Endothelial cell of umbilical vein (primary cell): ENCODE results near the gene CCN2. TPM values are rescaled to one million over a fixed set of nuclear protein-coding genes. Genes with fewer than 3 reads are reported as not detected.

Experiments
- BruUV-seq: library from RNA; stranded (reverse); fragments of 400-500 nt; replicated peaks from 2 replicates; lab custom pipeline; 2021; lab: Mats Ljungman, UMichigan
- CTCF ChIA-PET: fragments of 300-600, 350-600 bp; sonication (Branson Sonifier 250); formaldehyde crosslinking; loops from one replicate; lab custom pipeline; 2021; ENCODE audit warnings: antibody characterized with exemption, inconsistent platforms; lab: Charles Lee
- POLR2A ChIA-PET: fragments of 300-600, 350-600 bp; sonication (Branson Sonifier 250); formaldehyde crosslinking; loops from one replicate; lab custom pipeline; 2021; ENCODE audit warnings: antibody characterized with exemption, inconsistent platforms; lab: Charles Lee
- DNase-seq: peaks from one replicate; pipeline ENCODE4 v3.0.0-alpha.2; 2011; ENCODE audit warnings: low read depth, low spot score
- FAIRE-seq: peaks from 2 replicates; lab custom pipeline; 2011; peaks lifted over from hg19 to GRCh38; lab: Jason Lieb, UNC
- H2AFZ ChIP-seq: 2 replicates; pipeline ENCODE4 v1.6.0; 2012; ENCODE audit warnings: low read depth, low read length, control low read depth, inconsistent platforms
- H3K27ac ChIP-seq: 2 replicates; pipeline ENCODE4 v1.5.1; 2011; ENCODE audit warnings: low read depth, mild to moderate bottlenecking, control low read depth, low read length, moderate library complexity; ENCODE audit not compliant: insufficient read depth
- H3K27me3 ChIP-seq, 2 experiments: 2 replicates each; pipeline versions ENCODE4 v1.6.0 to v1.6.1; 2011; ENCODE audit warnings: low read length in 2 of 2, mixed read lengths in 1 of 2; ENCODE audit not compliant: control insufficient read depth in 2 of 2, insufficient read depth in 2 of 2
- H3K36me3 ChIP-seq, 2 experiments: 2 replicates in 1 of 2; 3 replicates in 1 of 2; pipeline ENCODE4 v1.5.1; 2011; ENCODE audit warnings: low read length in 2 of 2, mild to moderate bottlenecking in 1 of 2, moderate library complexity in 1 of 2; ENCODE audit not compliant: control insufficient read depth in 2 of 2, insufficient read depth in 2 of 2; ENCODE audit errors: extremely low read depth in 1 of 2
- H3K4me1 ChIP-seq: 3 replicates; pipeline ENCODE4 v1.5.1; 2011; ENCODE audit warnings: mild to moderate bottlenecking, low read length; ENCODE audit not compliant: control insufficient read depth, insufficient read depth; ENCODE audit errors: extremely low read depth
- H3K4me2 ChIP-seq: 2 replicates; pipeline ENCODE4 v1.6.1; 2011; ENCODE audit warnings: low read length, control low read depth, mixed read lengths; ENCODE audit not compliant: insufficient read depth
- H3K4me3 ChIP-seq, 3 experiments: fragments of 200-600 bp in 1 of 3; sonication (generic), shearing (Covaris generic) in 1 of 3; replicated peaks in 1 of 3; 2 replicates each; pipeline ENCODE4 v1.5.1; 2011 to 2016; ENCODE audit warnings: control low read depth in 3 of 3, low read length in 3 of 3, mild to moderate bottlenecking in 2 of 3, inconsistent platforms in 1 of 3, low read depth in 1 of 3, moderate library complexity in 1 of 3; ENCODE audit not compliant: insufficient read depth in 1 of 3
- H3K79me2 ChIP-seq: 2 replicates; pipeline ENCODE4 v1.6.0; 2012; ENCODE audit warnings: low read length, inconsistent platforms; ENCODE audit not compliant: control insufficient read depth, insufficient read depth
- H3K9ac ChIP-seq: replicated peaks from 2 replicates; pipeline ENCODE3; 2011; ENCODE audit warnings: low read length, control low read depth; ENCODE audit not compliant: insufficient read depth; ENCODE audit errors: extremely low read depth
- H3K9me1 ChIP-seq: replicated peaks from 3 replicates; pipeline ENCODE4 v1.6.0; 2011; ENCODE audit warnings: mild to moderate bottlenecking, low read length; ENCODE audit not compliant: control insufficient read depth, insufficient read depth; ENCODE audit errors: extremely low read depth
- H3K9me3 ChIP-seq: replicated peaks from 2 replicates; pipeline ENCODE4 v1.5.1; 2012; ENCODE audit warnings: low read length, inconsistent platforms; ENCODE audit not compliant: control insufficient read depth, insufficient read depth
- H4K20me1 ChIP-seq: replicated peaks from 2 replicates; pipeline ENCODE3; 2011; ENCODE audit warnings: mild to moderate bottlenecking, low read length; ENCODE audit not compliant: control insufficient read depth, insufficient read depth; ENCODE audit errors: extremely low read depth
- EZH2 ChIP-seq: IDR thresholded peaks from 2 replicates; pipeline ENCODE4 v1.6.1; 2012; ENCODE audit warnings: borderline replicate concordance, low read depth, mild to moderate bottlenecking, moderate library complexity, low read length, inconsistent platforms; ENCODE audit not compliant: severe bottlenecking
- FOS ChIP-seq: IDR thresholded peaks from 2 replicates; pipeline ENCODE4 v1.6.1; 2011; ENCODE audit warnings: mild to moderate bottlenecking, low read length, moderate library complexity, borderline replicate concordance; ENCODE audit not compliant: insufficient read depth
- GATA2 ChIP-seq: IDR thresholded peaks from 2 replicates; pipeline ENCODE4 v1.7.0; 2011; ENCODE audit warnings: low read depth, mild to moderate bottlenecking, moderate library complexity, mixed read lengths, low read length; ENCODE audit not compliant: insufficient read length, insufficient read depth
- JUN ChIP-seq: IDR thresholded peaks from 2 replicates; pipeline ENCODE4 v1.6.1; 2011; ENCODE audit warnings: borderline replicate concordance, low read depth; ENCODE audit not compliant: insufficient read length, insufficient read depth
- MYC ChIP-seq: IDR thresholded peaks from one replicate; pipeline ENCODE4 v1.6.1; 2011; ENCODE audit warnings: mild to moderate bottlenecking, low read depth, low read length
- POLR2A ChIP-seq: IDR thresholded peaks from 2 replicates; pipeline ENCODE4 v1.6.1; 2012; ENCODE audit warnings: low read depth, mild to moderate bottlenecking, control low read depth, low read length
- POLR2AphosphoS5 ChIP-seq: IDR thresholded peaks from 2 replicates; pipeline ENCODE4 v1.6.1; 2012; ENCODE audit warnings: low read depth, mild to moderate bottlenecking, control low read depth, low read length, moderate library complexity; ENCODE audit not compliant: insufficient read depth
- dilution Hi-C: fragments of 300-500 bp; cut with MboI; formaldehyde crosslinking; loops from one replicate; pipeline ENCODE4 v1.15.0; 2019; ENCODE audit warnings: low sequenced_read_pairs; ENCODE audit not compliant: extremely low pct_ligation_motif_present
- intact Hi-C: fragments of 100-400 bp; cut with micrococcal nuclease; formaldehyde crosslinking; loops from one replicate; pipeline ENCODE4 v1.10.0; 2022
- polyA plus RNA-seq, 4 experiments: library from polyadenylated mRNA; depleted of rRNA in 3 of 4; stranded (reverse) in 3 of 4; unstranded in 1 of 4; fragments of >200 nt; gene quantifications; 2 replicates each; pipeline versions ENCODE4 v1.2.1 to v1.2.3, GENCODE V29; 2011 to 2012; ENCODE audit warnings: missing spikeins in 1 of 4
- total RNA-seq: library from RNA; stranded (reverse); gene quantifications from 2 replicates; pipeline ENCODE4 v1.2.3, GENCODE V29; 2021
- TF ChIP-seq, protein P1 (sequence below), 2 donors: IDR thresholded peaks; 1 replicate in 1 of 2; 2 replicates in 1 of 2; pipeline ENCODE4 v1.5.1; 2011; ENCODE audit warnings: low read length in 2 of 2, mild to moderate bottlenecking in 2 of 2, moderate library complexity in 2 of 2, control low read depth in 1 of 2, inconsistent platforms in 1 of 2, low read depth in 1 of 2; ENCODE audit not compliant: insufficient read depth in 1 of 2; ENCODE audit errors: extremely low read depth in 1 of 2
- TF ChIP-seq, protein P2 (sequence below): IDR thresholded peaks from 2 replicates; pipeline ENCODE4 v1.6.1; 2011; ENCODE audit not compliant: insufficient read depth, insufficient read length

The CCN2 gene
- total and polyA plus RNA-seq, 2 donors (not counting 3 experiments of a cell fraction or from before 2014, with no cell fraction given) = 1,926 to 2,488 TPM

DNA sequence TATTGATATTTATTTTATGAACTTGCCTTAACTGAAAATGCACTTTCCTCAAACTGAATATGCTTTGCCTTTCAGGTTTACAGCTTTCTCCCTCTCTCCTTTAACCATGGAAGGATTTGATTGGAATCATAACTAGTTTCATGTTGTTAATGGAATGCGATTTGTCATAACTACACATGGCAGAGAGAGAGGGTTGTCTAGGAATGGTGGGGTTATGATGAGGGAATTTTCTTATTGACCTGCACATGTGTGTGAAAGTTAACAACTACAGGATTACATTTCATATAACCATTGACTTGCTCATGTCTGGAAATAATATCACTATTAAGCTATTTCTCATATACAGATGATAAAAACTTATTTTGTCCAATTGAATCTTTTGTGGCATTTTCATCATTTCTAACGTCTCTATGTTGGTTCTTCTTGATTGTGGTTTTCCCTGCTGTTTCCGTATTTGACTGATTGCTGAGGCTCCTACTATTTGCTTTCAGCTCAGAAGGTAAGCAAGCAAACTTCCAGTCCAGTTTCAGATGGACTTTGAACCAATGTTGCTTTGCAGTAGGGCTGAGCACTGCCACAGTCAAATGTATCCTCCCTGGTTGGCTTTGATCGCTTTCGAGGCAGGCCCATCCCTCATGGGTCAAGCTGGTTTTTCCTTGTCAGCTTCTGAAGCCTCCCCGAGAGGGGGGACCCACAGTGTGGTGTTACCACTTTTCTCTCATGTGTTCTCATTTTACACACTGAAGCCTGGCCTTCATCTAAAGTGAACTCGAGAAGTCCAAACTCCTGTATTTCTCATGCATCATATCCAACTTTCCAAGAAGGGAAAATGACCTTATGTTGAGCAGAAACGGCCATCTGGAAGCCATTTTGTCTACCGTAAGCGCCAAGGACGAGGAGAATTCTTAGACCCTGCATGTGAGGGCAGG lies 7.6 kb upstream of the CCN2 start:
- DNase-seq (no peak), FAIRE-seq (no peak)
- Histone ChIP-seq H4K20me1 (no peaks in the 10 kb centered on the region), H3K79me2 (no peaks in the 10 kb centered on the region), H3K4me2 (no peak overlapping the region), H3K9me3 (no peaks in the 10 kb centered on the region), H3K36me3 (no peaks in the 10 kb centered on the region), H3K4me3 (no peak overlapping the region), H3K27ac (no peak overlapping the region), H3K27me3 (no peaks in the 10 kb centered on the region), H3K4me1 (peaks cover 27% of the 10 kb centered on the region), H3K9me1 (no peaks in the 10 kb centered on the region), H2AFZ (no peak overlapping the region), H3K9ac (no peak overlapping the region)
- intact Hi-C loops (no loop called here), dilution Hi-C loops (no loop called here)
- no TSS peak for BruUV-seq
- POLR2A ChIA-PET = interaction anchor here (1.1 kb wide), 1 partner anchor 7 kb away, joined by 3 read pairs; the partner anchor contains the start of gene CCN2
- TF ChIP-seq, protein P1, sequence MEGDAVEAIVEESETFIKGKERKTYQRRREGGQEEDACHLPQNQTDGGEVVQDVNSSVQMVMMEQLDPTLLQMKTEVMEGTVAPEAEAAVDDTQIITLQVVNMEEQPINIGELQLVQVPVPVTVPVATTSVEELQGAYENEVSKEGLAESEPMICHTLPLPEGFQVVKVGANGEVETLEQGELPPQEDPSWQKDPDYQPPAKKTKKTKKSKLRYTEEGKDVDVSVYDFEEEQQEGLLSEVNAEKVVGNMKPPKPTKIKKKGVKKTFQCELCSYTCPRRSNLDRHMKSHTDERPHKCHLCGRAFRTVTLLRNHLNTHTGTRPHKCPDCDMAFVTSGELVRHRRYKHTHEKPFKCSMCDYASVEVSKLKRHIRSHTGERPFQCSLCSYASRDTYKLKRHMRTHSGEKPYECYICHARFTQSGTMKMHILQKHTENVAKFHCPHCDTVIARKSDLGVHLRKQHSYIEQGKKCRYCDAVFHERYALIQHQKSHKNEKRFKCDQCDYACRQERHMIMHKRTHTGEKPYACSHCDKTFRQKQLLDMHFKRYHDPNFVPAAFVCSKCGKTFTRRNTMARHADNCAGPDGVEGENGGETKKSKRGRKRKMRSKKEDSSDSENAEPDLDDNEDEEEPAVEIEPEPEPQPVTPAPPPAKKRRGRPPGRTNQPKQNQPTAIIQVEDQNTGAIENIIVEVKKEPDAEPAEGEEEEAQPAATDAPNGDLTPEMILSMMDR (IDR thresholded peaks at IDR 0.05; ENCODE audit: extremely low read depth in 1 of 2, insufficient read depth in 1 of 2, low read depth in 1 of 2, low read length in 2 of 2) = no peak
- TF ChIP-seq FOS (no peak), JUN (no peak), POLR2A (no peak), EZH2 (no peak), GATA2 (no peak), POLR2AphosphoS5 (no peak), MYC (no peak)
- TF ChIP-seq, protein P2, sequence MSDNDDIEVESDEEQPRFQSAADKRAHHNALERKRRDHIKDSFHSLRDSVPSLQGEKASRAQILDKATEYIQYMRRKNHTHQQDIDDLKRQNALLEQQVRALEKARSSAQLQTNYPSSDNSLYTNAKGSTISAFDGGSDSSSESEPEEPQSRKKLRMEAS = no peak
- CTCF ChIA-PET = interaction anchor here (1.0 to 4.0 kb wide), 12 partner anchors 34 to 321 kb away, joined by 3 to 59 read pairs (median 10); no protein-coding TSS in a partner anchor
